ENCODE results near the gene ABCA3. TPM values are rescaled to one million over a fixed set of nuclear protein-coding genes. Genes with fewer than 3 reads are reported as not detected.

The ABCA3 gene
- total RNA-seq, 4 donors from 2014 or later, result 3.4 to 8.6 (median 3.7) TPM

GRCh38 chr16:2299915-2300192, 40.7 kb downstream of the ABCA3 start:
- TF ChIP-seq POLR2A (IDR thresholded peaks at IDR 0.05), result no peak
- no peak for TF ChIP-seq POLR2AphosphoS5 (IDR thresholded peaks at IDR 0.05)
- TF ChIP-seq EP300 (IDR thresholded peaks at IDR 0.05; ENCODE audit: low read depth), result no peak
- TF ChIP-seq CTCF (IDR thresholded peaks at IDR 0.05), result no peak
- H3K27ac ChIP-seq, result no peak overlapping the region
- WGBS, 2 donors (ENCODE audit: low coverage in 1 of 2), result 28% methylated on average over 9 of the region's 10 CpGs; no CpG with 5 or more reads in 1 of the 2 donors
- DNase-seq, result no peak
- H3K4me3 ChIP-seq, result no peak overlapping the region
- in situ Hi-C loops (cut with MboI; ENCODE audit: low pct_ligation_motif_present in 1 of 4, low pct_unique_long_range_greater_than_20kb in 1 of 4, low sequenced_read_pairs in 3 of 4) (no loop called here), intact Hi-C loops (cut with DNase I; ENCODE audit: low total_unique reads) (no loop called here)
- no peaks in the 10 kb centered on the region for H3K27me3 ChIP-seq
- H3K4me1 ChIP-seq, result no peaks in the 10 kb centered on the region
- H3K9me3 ChIP-seq, result no peaks in the 10 kb centered on the region
- no peaks in the 10 kb centered on the region for H3K36me3 ChIP-seq

GRCh38 chr16:2299121-2299914, 41.2 kb downstream of the ABCA3 start:
- in situ Hi-C loops (cut with MboI; ENCODE audit: low pct_ligation_motif_present in 1 of 4, low pct_unique_long_range_greater_than_20kb in 1 of 4, low sequenced_read_pairs in 3 of 4) (no loop called here), intact Hi-C loops (cut with DNase I; ENCODE audit: low total_unique reads) (no loop called here)
- no peak for DNase-seq
- no peak overlapping the region for H3K4me3 ChIP-seq
- H3K4me1 ChIP-seq, result no peaks in the 10 kb centered on the region
- no peaks in the 10 kb centered on the region for H3K36me3 ChIP-seq
- TF ChIP-seq EP300 (IDR thresholded peaks at IDR 0.05; ENCODE audit: low read depth) (no peak), CTCF (IDR thresholded peaks at IDR 0.05) (no peak), POLR2A (IDR thresholded peaks at IDR 0.05) (no peak)
- no peaks in the 10 kb centered on the region for H3K27me3 ChIP-seq
- WGBS, 2 donors (ENCODE audit: low coverage in 1 of 2), result 81% methylated on average over 30 of the region's 31 CpGs; no CpG with 5 or more reads in 1 of the 2 donors
- H3K9me3 ChIP-seq, result no peaks in the 10 kb centered on the region
- H3K27ac ChIP-seq, result no peak overlapping the region

GRCh38 chr16:2298621-2299020, 41.9 kb downstream of the ABCA3 start:
- no peak for DNase-seq
- Histone ChIP-seq H3K9me3 (no peaks in the 10 kb centered on the region), H3K36me3 (no peaks in the 10 kb centered on the region), H3K4me3 (no peak overlapping the region), H3K27me3 (no peaks in the 10 kb centered on the region), H3K4me1 (no peaks in the 10 kb centered on the region), H3K27ac (no peak overlapping the region)
- TF ChIP-seq POLR2AphosphoS5 (IDR thresholded peaks at IDR 0.05), result no peak
- intact Hi-C loops (cut with DNase I; ENCODE audit: low total_unique reads) (no loop called here), in situ Hi-C loops (cut with MboI; ENCODE audit: low pct_ligation_motif_present in 1 of 4, low pct_unique_long_range_greater_than_20kb in 1 of 4, low sequenced_read_pairs in 3 of 4) (no loop called here)
- WGBS, 2 donors (ENCODE audit: low coverage in 1 of 2), result 87% methylated on average over 9 of the region's 9 CpGs; no CpG with 5 or more reads in 1 of the 2 donors

- H3K36me3 ChIP-seq, result no peaks in the 10 kb centered on the region
- WGBS, 2 donors (ENCODE audit: low coverage in 1 of 2), result 96% methylated on average over 20 of the region's 22 CpGs; no CpG with 5 or more reads in 1 of the 2 donors
- H3K27me3 ChIP-seq, result no peaks in the 10 kb centered on the region
- intact Hi-C loops (cut with DNase I; ENCODE audit: low total_unique reads), result no loop called here
- H3K4me1 ChIP-seq, result no peaks in the 10 kb centered on the region
- in situ Hi-C loops (cut with MboI; ENCODE audit: low pct_ligation_motif_present in 1 of 4, low pct_unique_long_range_greater_than_20kb in 1 of 4, low sequenced_read_pairs in 3 of 4), result no loop called here
- TF ChIP-seq CTCF (IDR thresholded peaks at IDR 0.05) (no peak), EP300 (IDR thresholded peaks at IDR 0.05; ENCODE audit: low read depth) (no peak), POLR2A (IDR thresholded peaks at IDR 0.05) (no peak), POLR2AphosphoS5 (IDR thresholded peaks at IDR 0.05) (no peak)
- H3K9me3 ChIP-seq, result no peaks in the 10 kb centered on the region
- H3K4me3 ChIP-seq, result no peak overlapping the region
- DNase-seq, result no peak
- H3K27ac ChIP-seq, result no peak overlapping the region
Observed at GRCh38 chr16:2297506-2297860, 43.0 kb downstream of the ABCA3 start.
